Liver (tissue), 9 donors: ENCODE data around the gene SPACA5. TPM values are rescaled to one million over a fixed set of nuclear protein-coding genes. Genes with fewer than 3 reads are reported as not detected.
A peak's percentile ranks its signal among the peaks of the same experiment; 100 is the strongest.
"Not testable (repeated sequence)": the region's sequence is repeated elsewhere in the genome, so short reads cannot be mapped to it uniquely, and the experiment has no call there.

Source experiments
- DNase-seq: peaks from one replicate; pipeline ENCODE4 v3.0.0-alpha.2; 2017; ENCODE audit warnings: low spot score
- H3K27ac ChIP-seq, 2 donors: one replicate each; pipeline ENCODE4 v1.7.0; 2013; ENCODE audit warnings: inconsistent platforms in 2 of 2, low read length in 2 of 2, control low read depth in 1 of 2, low read depth in 1 of 2, mild to moderate bottlenecking in 1 of 2
- H3K27me3 ChIP-seq, 4 donors: one replicate each; pipeline versions ENCODE4 v1.6.1 to v1.7.0; 2013; ENCODE audit warnings: low read length in 3 of 4, inconsistent platforms in 1 of 4, mild to moderate bottlenecking in 1 of 4, moderate library complexity in 1 of 4; ENCODE audit not compliant: control insufficient read depth in 4 of 4, insufficient read depth in 4 of 4
- H3K36me3 ChIP-seq, 4 donors: one replicate each; pipeline versions ENCODE4 v1.6.1 to v1.7.0; 2013; ENCODE audit warnings: low read length in 3 of 4, mild to moderate bottlenecking in 3 of 4, low read depth in 1 of 4, moderate library complexity in 1 of 4; ENCODE audit not compliant: control insufficient read depth in 4 of 4, insufficient read depth in 3 of 4
- H3K4me1 ChIP-seq, 4 donors: one replicate each; pipeline versions ENCODE4 v1.6.1 to v1.7.0; 2013; ENCODE audit warnings: low read length in 3 of 4, mild to moderate bottlenecking in 3 of 4, moderate library complexity in 1 of 4; ENCODE audit not compliant: control insufficient read depth in 4 of 4, insufficient read depth in 4 of 4
- H3K4me3 ChIP-seq, 3 donors: one replicate each; pipeline versions ENCODE4 v1.6.1 to v1.7.0; 2013; ENCODE audit warnings: low read length in 3 of 3, control low read depth in 1 of 3, low read depth in 1 of 3, mild to moderate bottlenecking in 1 of 3
- H3K9ac ChIP-seq, 2 donors: one replicate each; pipeline ENCODE4 v1.7.0; 2013; ENCODE audit warnings: low read length in 2 of 2, mild to moderate bottlenecking in 2 of 2, moderate library complexity in 2 of 2, control low read depth in 1 of 2, low read depth in 1 of 2
- H3K9me3 ChIP-seq, 4 donors: one replicate each; pipeline versions ENCODE4 v1.6.1 to v1.7.0; 2013; ENCODE audit warnings: low read length in 3 of 4; ENCODE audit not compliant: control insufficient read depth in 4 of 4
- ATF3 ChIP-seq: IDR thresholded peaks from 2 replicates; pipeline ENCODE4 v1.6.1; 2016; ENCODE audit warnings: antibody characterized with exemption
- EGR1 ChIP-seq, 2 donors: IDR thresholded peaks; 2 replicates each; pipeline ENCODE4 v1.6.1; 2016 to 2018; ENCODE audit warnings: antibody characterized with exemption in 2 of 2, low read depth in 2 of 2
- FOXA1 ChIP-seq: IDR thresholded peaks from 2 replicates; pipeline ENCODE4 v1.6.1; 2016; ENCODE audit warnings: antibody characterized with exemption
- FOXA2 ChIP-seq: IDR thresholded peaks from 2 replicates; pipeline ENCODE4 v1.6.1; 2016; ENCODE audit warnings: antibody characterized with exemption
- GABPA ChIP-seq, 2 donors: IDR thresholded peaks in 1 of 2; conservative IDR thresholded peaks in 1 of 2; 2 replicates each; pipeline ENCODE4 v1.6.1; 2016; ENCODE audit warnings: antibody characterized with exemption in 2 of 2, mild to moderate bottlenecking in 1 of 2, moderate library complexity in 1 of 2
- HNF4A ChIP-seq, 2 donors: conservative IDR thresholded peaks; 2 replicates each; pipeline ENCODE4 v1.6.1; 2016; ENCODE audit warnings: antibody characterized with exemption in 2 of 2, mild to moderate bottlenecking in 2 of 2
- HNF4G ChIP-seq: IDR thresholded peaks from 2 replicates; pipeline ENCODE4 v1.6.1; 2016; ENCODE audit warnings: antibody characterized with exemption
- JUND ChIP-seq, 2 donors: IDR thresholded peaks; 2 replicates each; pipeline ENCODE4 v1.6.1; 2016; ENCODE audit warnings: antibody characterized with exemption in 2 of 2
- NR2F2 ChIP-seq: IDR thresholded peaks from 2 replicates; pipeline ENCODE4 v1.6.1; 2016; ENCODE audit warnings: antibody characterized with exemption
- RAD21 ChIP-seq, 2 donors: IDR thresholded peaks; 2 replicates each; pipeline ENCODE4 v1.6.1; 2016; ENCODE audit warnings: antibody characterized with exemption in 2 of 2, mild to moderate bottlenecking in 2 of 2
- RXRA ChIP-seq, 2 donors: IDR thresholded peaks; 2 replicates each; pipeline ENCODE4 v1.6.1; 2017 to 2018; ENCODE audit warnings: antibody characterized with exemption in 2 of 2, mild to moderate bottlenecking in 1 of 2
- SP1 ChIP-seq: IDR thresholded peaks from 2 replicates; pipeline ENCODE4 v1.6.1; 2018; ENCODE audit warnings: antibody characterized with exemption, mild to moderate bottlenecking
- TAF1 ChIP-seq: conservative IDR thresholded peaks from 2 replicates; pipeline ENCODE4 v1.6.1; 2016; ENCODE audit warnings: antibody characterized with exemption, mild to moderate bottlenecking
- YY1 ChIP-seq: IDR thresholded peaks from 2 replicates; pipeline ENCODE4 v1.6.1; 2016; ENCODE audit warnings: antibody characterized with exemption, mild to moderate bottlenecking
- ZBTB33 ChIP-seq: IDR thresholded peaks from 2 replicates; pipeline ENCODE4 v1.6.1; 2016; ENCODE audit warnings: antibody characterized with exemption
- WGBS: extraction: QIAGEN DNeasy Blood & Tissue Kit; methylation state at CpG from one replicate; pipeline ENCODE4 v1.1.7; 2013; 5-methylcytosine and 5-hydroxymethylcytosine counted together
- polyA plus RNA-seq, 2 donors: library from polyadenylated mRNA; stranded (reverse) in 1 of 2; unstranded in 1 of 2; fragments of 200-250 nt in 1 of 2; fragments of >200 nt in 1 of 2; fragmentation: Nextera tagmentation in 1 of 2; extraction: Ambion mirVana in 1 of 2; gene quantifications; one replicate each; pipeline versions ENCODE4 v1.2.1 to v1.2.3, GENCODE V29; 2013 to 2015
- total RNA-seq, 2 donors: library from RNA; depleted of rRNA; stranded (reverse); fragments of >200 nt; gene quantifications; one replicate each; pipeline ENCODE4 v1.2.3, GENCODE V29; 2014
- TF ChIP-seq, protein P1 (sequence below): IDR thresholded peaks from 2 replicates; pipeline ENCODE4 v1.6.1; 2016; ENCODE audit warnings: antibody characterized with exemption
- TF ChIP-seq, protein P2 (sequence below): IDR thresholded peaks from 2 replicates; pipeline ENCODE4 v1.6.1; 2016; ENCODE audit warnings: antibody characterized with exemption, mild to moderate bottlenecking
- TF ChIP-seq, protein P3 (sequence below): fragments of 150-350 bp; IDR thresholded peaks from 2 replicates; pipeline ENCODE4 v1.5.1; 2017; ENCODE audit warnings: improper control_type of control experiment, low read depth, low read length; ENCODE audit not compliant: missing input control
- donor health status: healthy.
- donor health status: healthy.
- donor health status: healthy.
- donor health status: healthy.
- donor health status: healthy.

SPACA5 gene
- total and polyA plus RNA-seq, 4 donors = not detected

GRCh38 chrX:48003758-48004457, 2.9 kb upstream of the SPACA5 start, which contains the start of gene ZNF182:
TSS of gene ZNF182 (minus strand) at chrX:48003989. CDS start at chrX:48002609, 1,380 bp downstream.
- H3K27ac ChIP-seq = peak within 1 kb of the TSS; percentile 76 to 88
- H3K4me3 ChIP-seq = peak within 1 kb of the TSS; percentile 74 to 94 (median 77)
- H3K36me3 ChIP-seq = peaks cover 0 to 3% (median 0%) of the 10 kb centered on the region in 4 donors
- peaks cover 0 to 3% (median 0%) of the 10 kb centered on the region in 4 donors for H3K9me3 ChIP-seq
- H3K9ac ChIP-seq = peak within 1 kb of the TSS; percentile 61 to 87
- under 1% methylated on average over 33 of the region's 34 CpGs for WGBS
- TF ChIP-seq NR2F2 = peak; percentile 63
- TF ChIP-seq YY1 = peak; percentile 95
- TF ChIP-seq FOXA2 = peak; percentile 87
- TF ChIP-seq, protein P1, sequence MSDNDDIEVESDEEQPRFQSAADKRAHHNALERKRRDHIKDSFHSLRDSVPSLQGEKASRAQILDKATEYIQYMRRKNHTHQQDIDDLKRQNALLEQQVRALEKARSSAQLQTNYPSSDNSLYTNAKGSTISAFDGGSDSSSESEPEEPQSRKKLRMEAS = no peak
- TF ChIP-seq, protein P2, sequence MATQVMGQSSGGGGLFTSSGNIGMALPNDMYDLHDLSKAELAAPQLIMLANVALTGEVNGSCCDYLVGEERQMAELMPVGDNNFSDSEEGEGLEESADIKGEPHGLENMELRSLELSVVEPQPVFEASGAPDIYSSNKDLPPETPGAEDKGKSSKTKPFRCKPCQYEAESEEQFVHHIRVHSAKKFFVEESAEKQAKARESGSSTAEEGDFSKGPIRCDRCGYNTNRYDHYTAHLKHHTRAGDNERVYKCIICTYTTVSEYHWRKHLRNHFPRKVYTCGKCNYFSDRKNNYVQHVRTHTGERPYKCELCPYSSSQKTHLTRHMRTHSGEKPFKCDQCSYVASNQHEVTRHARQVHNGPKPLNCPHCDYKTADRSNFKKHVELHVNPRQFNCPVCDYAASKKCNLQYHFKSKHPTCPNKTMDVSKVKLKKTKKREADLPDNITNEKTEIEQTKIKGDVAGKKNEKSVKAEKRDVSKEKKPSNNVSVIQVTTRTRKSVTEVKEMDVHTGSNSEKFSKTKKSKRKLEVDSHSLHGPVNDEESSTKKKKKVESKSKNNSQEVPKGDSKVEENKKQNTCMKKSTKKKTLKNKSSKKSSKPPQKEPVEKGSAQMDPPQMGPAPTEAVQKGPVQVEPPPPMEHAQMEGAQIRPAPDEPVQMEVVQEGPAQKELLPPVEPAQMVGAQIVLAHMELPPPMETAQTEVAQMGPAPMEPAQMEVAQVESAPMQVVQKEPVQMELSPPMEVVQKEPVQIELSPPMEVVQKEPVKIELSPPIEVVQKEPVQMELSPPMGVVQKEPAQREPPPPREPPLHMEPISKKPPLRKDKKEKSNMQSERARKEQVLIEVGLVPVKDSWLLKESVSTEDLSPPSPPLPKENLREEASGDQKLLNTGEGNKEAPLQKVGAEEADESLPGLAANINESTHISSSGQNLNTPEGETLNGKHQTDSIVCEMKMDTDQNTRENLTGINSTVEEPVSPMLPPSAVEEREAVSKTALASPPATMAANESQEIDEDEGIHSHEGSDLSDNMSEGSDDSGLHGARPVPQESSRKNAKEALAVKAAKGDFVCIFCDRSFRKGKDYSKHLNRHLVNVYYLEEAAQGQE = peak; percentile 71
- no peak for TF ChIP-seq RAD21 (IDR thresholded peaks at IDR 0.05)
- TF ChIP-seq, protein P3, sequence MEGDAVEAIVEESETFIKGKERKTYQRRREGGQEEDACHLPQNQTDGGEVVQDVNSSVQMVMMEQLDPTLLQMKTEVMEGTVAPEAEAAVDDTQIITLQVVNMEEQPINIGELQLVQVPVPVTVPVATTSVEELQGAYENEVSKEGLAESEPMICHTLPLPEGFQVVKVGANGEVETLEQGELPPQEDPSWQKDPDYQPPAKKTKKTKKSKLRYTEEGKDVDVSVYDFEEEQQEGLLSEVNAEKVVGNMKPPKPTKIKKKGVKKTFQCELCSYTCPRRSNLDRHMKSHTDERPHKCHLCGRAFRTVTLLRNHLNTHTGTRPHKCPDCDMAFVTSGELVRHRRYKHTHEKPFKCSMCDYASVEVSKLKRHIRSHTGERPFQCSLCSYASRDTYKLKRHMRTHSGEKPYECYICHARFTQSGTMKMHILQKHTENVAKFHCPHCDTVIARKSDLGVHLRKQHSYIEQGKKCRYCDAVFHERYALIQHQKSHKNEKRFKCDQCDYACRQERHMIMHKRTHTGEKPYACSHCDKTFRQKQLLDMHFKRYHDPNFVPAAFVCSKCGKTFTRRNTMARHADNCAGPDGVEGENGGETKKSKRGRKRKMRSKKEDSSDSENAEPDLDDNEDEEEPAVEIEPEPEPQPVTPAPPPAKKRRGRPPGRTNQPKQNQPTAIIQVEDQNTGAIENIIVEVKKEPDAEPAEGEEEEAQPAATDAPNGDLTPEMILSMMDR = no peak
- TF ChIP-seq JUND (IDR thresholded peaks at IDR 0.05) = peak in 1 of 2 donors; percentile 28
- no peak for TF ChIP-seq HNF4G
- TF ChIP-seq TAF1 = no peak
- TF ChIP-seq ATF3 = no peak
- peak in 1 of 2 donors; percentile 65 for TF ChIP-seq GABPA (IDR thresholded peaks at IDR 0.05 in 1 of 2, conservative IDR thresholded peaks at IDR 0.05 in 1 of 2)
- peak; percentile 61 for TF ChIP-seq FOXA1
- TF ChIP-seq HNF4A (conservative IDR thresholded peaks at IDR 0.05) = peak in 1 of 2 donors; percentile 20
- TF ChIP-seq SP1 = no peak
- no peak for TF ChIP-seq ZBTB33
- peak in 1 of 2 donors; percentile 26 for TF ChIP-seq RXRA (IDR thresholded peaks at IDR 0.05)
- TF ChIP-seq EGR1 (IDR thresholded peaks at IDR 0.05; ENCODE audit: low read depth in 2 of 2) = no peak
- peak; percentile 87 for DNase-seq
- H3K27me3 ChIP-seq = no peaks in the 10 kb centered on the region
- H3K4me1 ChIP-seq = peaks cover 0 to 6% (median 0%) of the 10 kb centered on the region in 4 donors

DNA sequence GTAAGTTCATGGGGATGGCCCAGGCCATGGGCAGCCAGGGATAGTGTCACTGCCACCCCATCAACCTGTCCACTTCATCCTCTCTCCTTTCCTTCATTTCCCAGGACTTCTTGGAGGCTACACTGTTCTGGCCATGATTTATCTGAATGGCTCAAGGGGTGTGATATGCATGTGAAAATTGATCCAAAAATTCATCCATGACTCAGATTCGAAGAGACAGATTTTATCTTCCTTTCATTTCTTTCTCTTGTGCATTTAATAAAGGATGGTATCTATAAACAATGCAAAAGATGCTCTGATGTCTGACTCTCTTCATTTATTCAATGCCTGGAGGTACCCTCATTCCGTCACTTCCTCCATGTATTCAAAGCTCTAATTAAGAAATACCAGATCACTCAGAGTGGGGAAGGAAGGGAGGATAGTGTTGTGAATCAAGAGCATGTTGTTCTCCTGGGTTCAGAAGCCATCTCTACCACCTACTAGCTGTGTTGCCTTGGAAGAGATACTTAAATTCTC, 2.7 kb downstream of the SPACA5 start:
- H3K9ac ChIP-seq, H3K9me3 ChIP-seq, H3K4me1 ChIP-seq, H3K36me3 ChIP-seq, DNase-seq, H3K4me3 ChIP-seq, H3K27me3 ChIP-seq, H3K27ac ChIP-seq: not testable (repeated sequence)
- no CpG with 5 or more reads among the region's 2 CpGs for WGBS

- WGBS = 96% methylated on average over 28 of the region's 46 CpGs
- H3K27ac ChIP-seq, H3K36me3 ChIP-seq, H3K4me3 ChIP-seq, H3K9me3 ChIP-seq, H3K9ac ChIP-seq, H3K4me1 ChIP-seq, H3K27me3 ChIP-seq, DNase-seq: not testable (repeated sequence)
Observed at GRCh38 chrX:48016583-48017310, 10.0 kb downstream of the SPACA5 start.
